NCI-H2196 treated with DMSO at 0.1 percent for 48 hours (cell line): ENCODE data around the gene MUC5B.
"Not testable (repeated sequence)": the region's sequence is repeated elsewhere in the genome, so short reads cannot be mapped to it uniquely, and the experiment has no call there.

ENCODE experiments used
- DNase-seq: peaks from one replicate; lab custom pipeline; 2025; ENCODE audit not compliant: unreplicated experiment; lab: John Stamatoyannopoulos, UW

Gene MUC5B

DNA sequence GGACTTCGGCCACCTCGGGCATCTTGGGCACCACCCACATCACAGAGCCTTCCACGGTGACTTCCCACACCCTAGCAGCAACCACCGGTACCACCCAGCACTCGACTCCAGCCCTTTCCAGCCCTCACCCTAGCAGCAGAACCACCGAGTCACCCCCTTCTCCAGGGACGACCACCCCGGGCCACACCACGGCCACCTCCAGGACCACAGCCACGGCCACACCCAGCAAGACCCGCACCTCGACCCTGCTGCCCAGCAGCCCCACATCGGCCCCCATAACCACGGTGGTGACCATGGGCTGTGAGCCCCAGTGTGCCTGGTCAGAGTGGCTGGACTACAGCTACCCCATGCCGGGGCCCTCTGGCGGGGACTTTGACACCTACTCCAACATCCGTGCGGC, 20.7 kb downstream of the MUC5B start:
- not testable (repeated sequence) for DNase-seq

DNA sequence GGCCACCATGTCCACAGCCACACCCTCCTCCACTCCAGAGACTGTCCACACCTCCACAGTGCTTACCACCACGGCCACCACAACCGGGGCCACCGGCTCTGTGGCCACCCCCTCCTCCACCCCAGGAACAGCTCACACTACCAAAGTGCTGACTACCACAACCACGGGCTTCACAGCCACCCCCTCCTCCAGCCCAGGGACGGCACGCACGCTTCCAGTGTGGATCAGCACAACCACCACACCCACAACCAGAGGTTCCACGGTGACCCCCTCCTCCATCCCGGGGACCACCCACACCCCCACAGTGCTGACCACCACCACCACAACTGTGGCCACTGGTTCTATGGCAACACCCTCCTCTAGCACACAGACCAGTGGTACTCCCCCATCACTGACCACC, 21.7 kb downstream of the MUC5B start:
- not testable (repeated sequence) for DNase-seq

DNA sequence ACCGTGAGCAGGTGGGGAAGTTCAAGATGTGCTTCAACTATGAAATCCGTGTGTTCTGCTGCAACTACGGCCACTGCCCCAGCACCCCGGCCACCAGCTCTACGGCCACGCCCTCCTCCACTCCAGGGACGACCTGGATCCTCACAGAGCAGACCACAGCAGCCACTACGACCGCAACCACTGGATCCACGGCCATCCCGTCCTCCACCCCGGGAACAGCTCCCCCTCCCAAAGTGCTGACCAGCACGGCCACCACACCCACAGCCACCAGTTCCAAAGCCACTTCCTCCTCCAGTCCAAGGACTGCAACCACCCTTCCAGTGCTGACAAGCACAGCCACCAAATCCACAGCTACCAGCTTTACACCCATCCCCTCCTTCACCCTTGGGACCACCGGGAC, 22.9 kb downstream of the MUC5B start:
- not testable (repeated sequence) for DNase-seq

DNA sequence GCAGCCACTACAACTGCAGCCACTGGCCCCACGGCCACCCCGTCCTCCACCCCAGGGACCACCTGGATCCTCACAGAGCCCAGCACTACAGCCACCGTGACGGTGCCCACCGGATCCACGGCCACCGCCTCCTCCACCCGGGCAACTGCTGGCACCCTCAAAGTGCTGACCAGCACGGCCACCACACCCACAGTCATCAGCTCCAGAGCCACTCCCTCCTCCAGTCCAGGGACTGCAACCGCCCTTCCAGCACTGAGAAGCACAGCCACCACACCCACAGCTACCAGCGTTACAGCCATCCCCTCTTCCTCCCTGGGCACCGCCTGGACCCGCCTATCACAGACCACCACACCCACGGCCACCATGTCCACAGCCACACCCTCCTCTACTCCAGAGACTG, 23.4 kb downstream of the MUC5B start:
- DNase-seq, result not testable (repeated sequence)

DNA sequence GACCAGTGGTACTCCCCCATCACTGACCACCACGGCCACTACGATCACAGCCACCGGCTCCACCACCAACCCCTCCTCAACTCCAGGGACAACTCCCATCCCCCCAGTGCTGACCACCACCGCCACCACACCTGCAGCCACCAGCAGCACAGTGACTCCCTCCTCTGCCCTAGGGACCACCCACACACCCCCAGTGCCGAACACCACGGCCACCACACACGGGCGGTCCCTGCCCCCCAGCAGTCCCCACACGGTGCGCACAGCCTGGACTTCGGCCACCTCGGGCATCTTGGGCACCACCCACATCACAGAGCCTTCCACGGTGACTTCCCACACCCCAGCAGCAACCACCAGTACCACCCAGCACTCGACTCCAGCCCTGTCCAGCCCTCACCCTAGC, 24.2 kb downstream of the MUC5B start:
- not testable (repeated sequence) for DNase-seq

DNA sequence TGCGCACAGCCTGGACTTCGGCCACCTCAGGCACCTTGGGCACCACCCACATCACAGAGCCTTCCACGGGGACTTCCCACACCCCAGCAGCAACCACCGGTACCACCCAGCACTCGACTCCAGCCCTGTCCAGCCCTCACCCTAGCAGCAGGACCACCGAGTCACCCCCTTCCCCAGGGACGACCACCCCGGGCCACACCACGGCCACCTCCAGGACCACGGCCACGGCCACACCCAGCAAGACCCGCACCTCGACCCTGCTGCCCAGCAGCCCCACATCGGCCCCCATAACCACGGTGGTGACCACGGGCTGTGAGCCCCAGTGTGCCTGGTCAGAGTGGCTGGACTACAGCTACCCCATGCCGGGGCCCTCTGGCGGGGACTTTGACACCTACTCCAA, 26.1 kb downstream of the MUC5B start:
- not testable (repeated sequence) for DNase-seq

DNA sequence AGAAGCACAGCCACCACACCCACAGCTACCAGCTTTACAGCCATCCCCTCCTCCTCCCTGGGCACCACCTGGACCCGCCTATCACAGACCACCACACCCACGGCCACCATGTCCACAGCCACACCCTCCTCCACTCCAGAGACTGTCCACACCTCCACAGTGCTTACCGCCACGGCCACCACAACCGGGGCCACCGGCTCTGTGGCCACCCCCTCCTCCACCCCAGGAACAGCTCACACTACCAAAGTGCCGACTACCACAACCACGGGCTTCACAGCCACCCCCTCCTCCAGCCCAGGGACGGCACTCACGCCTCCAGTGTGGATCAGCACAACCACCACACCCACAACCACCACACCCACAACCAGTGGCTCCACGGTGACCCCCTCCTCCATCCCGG, 27.5 kb downstream of the MUC5B start:
- not testable (repeated sequence) for DNase-seq

DNA sequence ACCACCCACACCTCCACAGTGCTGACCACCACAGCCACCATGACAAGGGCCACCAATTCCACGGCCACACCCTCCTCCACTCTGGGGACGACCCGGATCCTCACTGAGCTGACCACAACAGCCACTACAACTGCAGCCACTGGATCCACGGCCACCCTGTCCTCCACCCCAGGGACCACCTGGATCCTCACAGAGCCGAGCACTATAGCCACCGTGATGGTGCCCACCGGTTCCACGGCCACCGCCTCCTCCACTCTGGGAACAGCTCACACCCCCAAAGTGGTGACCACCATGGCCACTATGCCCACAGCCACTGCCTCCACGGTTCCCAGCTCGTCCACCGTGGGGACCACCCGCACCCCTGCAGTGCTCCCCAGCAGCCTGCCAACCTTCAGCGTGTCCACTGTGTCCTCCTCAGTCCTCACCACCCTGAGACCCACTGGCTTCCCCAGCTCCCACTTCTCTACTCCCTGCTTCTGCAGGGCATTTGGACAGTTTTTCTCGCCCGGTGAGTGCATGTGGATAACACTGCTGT, 28.4 kb downstream of the MUC5B start:
- DNase-seq, result no peak

DNA sequence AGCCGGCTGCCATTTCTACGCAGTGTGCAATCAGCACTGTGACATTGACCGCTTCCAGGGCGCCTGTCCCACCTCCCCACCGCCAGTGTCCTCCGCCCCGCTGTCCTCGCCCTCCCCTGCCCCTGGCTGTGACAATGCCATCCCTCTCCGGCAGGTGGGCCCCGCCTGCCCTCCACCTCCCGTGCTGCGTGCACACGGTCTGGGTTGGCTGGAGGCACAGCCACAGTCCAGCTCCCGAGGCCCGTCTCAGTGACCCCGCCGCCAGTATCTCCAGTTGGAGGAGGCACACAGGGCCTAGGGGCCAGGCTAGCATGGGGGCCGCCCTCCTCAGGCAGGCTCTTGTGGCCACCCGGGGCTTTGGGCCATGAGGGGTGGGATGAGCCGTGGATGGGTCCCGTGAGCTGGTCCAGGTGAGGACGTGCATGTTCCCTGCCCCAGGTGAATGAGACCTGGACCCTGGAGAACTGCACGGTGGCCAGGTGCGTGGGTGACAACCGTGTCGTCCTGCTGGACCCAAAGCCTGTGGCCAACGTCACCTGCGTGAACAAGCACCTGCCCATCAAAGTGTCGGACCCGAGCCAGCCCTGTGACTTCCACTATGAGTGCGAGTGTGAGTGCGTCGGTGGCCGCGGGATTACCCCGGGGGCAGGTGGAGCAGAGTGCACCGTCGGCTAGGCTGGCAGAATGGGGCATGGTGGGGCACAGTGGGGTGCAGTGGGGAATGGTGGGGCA, 29.7 kb downstream of the MUC5B start:
- no peak for DNase-seq

DNA sequence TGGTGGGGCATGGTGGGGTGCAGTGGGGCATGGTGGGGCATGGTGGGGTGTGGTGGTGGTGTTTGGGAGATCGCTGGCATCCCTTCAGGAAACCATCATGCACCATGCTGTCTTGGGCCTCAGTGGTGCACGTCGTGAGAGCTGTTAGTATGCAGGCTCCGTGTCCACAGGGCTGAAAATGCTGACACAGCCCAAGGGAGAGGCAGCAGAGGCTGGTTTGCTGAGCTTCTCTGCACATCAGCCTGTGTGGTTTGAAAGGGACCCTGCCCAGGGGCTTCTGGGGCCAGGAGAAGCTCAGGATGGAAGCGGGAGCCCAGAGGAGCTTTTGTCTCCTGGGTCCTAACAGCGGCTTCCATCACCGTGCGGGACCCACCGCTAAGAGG, 30.2 kb downstream of the MUC5B start:
- DNase-seq, result no peak

DNA sequence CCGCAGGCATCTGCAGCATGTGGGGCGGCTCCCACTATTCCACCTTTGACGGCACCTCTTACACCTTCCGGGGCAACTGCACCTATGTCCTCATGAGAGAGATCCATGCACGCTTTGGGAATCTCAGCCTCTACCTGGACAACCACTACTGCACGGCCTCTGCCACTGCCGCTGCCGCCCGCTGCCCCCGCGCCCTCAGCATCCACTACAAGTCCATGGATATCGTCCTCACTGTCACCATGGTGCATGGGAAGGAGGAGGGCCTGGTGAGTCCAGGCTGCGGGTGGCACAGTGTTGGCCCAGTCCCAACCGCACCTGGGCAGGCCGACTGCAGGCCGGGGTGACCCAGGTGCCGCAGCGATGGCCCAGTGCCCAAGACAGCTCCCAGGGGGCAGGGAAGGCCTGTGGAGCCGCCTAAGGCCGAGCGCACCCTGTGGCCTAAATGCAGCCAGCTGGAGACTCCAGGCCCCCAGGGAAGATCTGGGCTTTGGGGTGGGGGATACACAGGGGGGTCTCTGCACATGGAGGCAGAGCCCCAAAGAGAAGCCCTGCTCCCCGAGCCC, 31.3 kb downstream of the MUC5B start:
- no peak for DNase-seq

DNA sequence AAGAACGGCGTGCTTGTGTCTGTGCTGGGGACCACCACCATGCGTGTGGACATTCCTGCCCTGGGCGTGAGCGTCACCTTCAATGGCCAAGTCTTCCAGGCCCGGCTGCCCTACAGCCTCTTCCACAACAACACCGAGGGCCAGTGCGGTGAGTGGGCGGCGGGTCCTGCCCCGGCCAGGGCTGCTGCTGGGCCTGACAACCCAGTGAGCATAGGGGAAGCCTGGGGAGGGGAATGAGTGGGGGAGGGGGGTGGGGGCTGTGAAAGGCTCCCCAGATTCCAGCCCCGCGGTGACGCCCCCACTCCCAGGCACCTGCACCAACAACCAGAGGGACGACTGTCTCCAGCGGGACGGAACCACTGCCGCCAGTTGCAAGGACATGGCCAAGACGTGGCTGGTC, 31.9 kb downstream of the MUC5B start:
- DNase-seq, result no peak

DNA sequence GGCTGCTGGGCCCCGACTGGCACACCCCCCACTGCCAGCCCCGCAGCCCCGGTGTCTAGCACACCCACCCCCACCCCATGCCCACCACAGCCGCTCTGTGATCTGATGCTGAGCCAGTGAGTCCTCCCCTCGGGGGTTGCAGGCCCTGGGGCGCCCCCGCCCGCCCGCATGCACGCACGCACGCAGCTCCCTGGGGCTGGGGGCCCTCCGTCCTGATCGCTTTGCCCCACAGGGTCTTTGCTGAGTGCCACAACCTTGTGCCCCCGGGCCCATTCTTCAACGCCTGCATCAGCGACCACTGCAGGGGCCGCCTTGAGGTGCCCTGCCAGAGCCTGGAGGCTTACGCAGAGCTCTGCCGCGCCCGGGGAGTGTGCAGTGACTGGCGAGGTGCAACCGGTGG, 32.3 kb downstream of the MUC5B start:
- DNase-seq, result no peak

DNA sequence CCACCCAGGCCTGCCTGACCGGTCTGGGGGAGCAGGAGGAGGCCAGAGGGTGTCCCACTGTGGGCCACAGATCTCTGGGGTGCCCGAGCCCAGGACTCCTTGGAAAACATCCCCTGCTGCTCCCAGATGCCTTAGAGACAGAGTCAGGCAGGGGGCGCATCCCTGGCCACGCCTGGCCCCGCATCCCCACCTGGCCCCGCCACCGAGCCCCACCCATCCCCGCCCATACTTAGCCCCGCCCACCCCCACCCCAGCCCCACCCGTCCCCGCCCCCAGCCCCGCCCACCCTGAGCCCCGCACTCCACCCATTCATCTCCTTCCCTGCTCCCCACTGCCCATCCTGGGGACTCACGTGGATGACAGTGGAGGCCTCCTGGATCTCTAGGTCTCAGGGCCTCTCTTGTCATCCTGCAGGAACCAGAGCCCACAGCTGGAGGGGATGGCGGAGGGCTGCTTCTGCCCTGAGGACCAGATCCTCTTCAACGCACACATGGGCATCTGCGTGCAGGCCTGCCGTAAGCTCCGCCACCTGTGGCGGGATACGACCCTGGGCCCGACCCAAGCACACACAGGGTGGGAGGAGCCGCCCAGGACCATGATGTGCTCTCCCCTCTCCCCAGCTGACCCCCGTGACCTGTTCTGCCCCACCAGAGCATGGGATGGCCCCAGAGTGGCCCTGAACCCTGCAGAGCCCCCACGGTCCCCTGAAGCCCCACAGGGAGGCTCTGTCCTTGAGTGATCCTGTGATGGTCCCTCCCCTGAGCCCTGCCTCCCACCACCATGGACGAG, 33.6 kb downstream of the MUC5B start:
- DNase-seq, result no peak

DNA sequence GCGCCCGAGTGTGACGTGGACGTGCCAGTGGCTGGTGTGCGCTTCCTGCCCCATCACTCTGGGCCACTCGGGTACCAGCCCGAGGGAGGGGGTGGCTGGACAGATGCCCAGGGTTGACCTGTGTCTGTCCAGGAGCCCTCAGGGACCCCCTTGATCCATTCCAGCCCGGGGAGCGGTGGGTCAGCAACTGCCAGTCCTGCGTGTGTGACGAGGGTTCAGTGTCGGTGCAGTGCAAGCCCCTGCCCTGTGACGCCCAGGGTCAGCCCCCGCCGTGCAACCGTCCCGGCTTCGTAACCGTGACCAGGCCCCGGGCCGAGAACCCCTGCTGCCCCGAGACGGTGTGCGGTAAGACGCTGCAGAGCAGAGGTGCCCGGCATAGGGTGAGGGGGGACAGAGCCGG, 34.5 kb downstream of the MUC5B start:
- no peak for DNase-seq

DNA sequence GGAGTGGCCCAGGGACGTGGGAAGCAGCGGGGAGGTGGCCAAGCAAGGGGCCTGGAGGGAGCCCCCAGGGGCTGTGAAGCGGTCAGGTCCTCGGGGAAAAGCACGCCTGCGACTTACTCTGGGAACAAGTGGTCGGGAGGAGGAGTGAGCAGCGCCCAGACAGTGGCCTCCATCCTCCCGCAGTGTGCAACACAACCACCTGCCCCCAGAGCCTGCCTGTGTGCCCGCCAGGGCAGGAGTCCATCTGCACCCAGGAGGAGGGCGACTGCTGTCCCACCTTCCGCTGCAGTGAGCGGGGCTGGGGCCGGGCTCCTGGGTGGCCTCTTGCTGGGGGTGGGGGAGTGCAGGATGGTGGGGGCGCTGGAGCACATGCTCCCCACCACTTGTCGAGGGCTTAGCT, 35.0 kb downstream of the MUC5B start:
- DNase-seq, result no peak

DNA sequence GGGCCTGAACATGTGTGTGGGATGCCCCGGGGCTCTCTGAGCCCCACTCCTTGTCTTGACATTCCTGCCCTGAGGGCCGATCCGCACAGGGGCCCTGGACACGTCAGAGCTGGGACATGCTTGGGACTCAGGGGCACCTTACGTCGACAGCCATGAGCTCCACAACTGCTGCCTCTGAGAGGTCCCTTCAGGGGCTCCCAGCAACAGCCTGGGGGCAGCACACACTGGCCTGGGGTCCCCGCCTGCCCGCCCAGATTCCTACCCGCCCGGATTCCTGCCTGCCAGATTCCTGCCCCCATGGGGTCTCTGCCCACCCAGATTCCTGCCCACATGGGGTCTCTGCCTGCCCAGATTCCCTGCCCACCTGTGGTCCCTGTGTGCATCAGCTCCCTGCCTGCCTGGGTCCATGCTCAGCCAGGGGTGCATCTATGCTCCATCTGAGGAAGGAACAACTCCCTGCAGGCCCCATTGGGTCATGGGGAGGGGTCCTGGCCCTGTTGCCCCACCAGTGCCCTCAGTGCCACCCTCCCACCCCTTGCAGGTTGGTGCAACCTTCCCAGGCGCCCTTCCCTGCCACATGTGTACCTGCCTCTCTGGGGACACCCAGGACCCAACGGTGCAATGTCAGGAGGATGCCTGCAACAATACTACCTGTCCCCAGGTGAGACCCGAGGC, 35.7 kb downstream of the MUC5B start:
- no peak for DNase-seq

DNA sequence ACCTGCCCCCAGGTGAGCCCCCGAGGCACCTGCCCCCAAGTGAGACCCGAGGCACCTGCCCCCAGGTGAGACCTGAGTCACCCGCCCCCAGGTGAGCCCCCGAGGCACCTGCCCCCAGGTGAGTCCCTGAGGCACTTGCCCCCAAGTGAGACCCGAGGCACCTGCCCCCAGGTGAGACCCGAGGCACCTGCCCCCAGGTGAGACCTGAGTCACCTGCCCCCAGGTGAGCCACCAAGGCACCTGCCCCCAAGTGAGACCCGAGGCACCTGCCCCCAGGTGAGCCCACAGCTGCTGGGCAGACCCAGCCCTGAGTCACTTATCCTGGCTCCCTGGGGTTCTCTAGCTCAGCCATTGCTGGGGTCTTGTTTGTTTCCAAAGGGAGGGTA, 36.2 kb downstream of the MUC5B start:
- no peak for DNase-seq

DNA sequence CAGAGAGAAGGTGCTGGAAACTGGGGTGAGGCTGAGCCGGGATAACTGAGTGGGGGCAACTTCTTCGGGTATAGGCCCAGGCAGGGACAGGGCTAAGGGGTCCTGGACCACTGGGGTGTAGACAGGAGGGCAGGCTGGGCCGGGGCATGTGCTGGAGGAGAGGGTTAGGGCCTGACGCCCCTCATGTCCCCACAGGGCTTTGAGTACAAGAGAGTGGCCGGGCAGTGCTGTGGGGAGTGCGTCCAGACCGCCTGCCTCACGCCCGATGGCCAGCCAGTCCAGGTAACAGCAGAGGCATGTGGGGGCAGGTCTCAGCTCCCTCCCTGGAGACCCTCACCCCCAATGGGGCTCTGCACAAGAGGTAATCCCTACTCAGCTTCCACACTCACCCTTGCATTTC, 36.7 kb downstream of the MUC5B start:
- DNase-seq, result no peak

DNA sequence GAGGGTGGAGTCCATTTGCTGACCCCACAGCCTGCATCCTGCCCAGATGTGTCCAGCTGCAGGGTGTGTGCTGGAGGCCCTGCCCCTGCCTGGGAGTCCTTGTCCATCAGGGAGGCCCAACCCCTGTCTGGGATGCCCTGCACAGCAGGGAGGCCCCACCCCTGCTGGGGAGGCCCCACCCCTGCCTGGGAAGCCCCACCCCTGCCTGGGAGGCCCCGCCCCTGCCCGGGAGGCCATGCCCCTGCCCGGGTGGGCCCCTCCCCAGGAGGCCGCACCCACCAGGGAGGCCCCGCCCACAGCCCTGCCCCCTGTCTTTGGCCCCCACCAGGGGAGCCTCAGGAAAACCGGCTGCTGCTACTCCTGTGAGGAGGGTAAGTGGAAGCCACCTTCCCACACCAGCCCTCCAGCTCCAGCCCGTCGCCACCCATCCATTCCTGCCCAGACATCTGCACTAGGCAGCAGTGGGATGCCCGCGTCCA, 37.2 kb downstream of the MUC5B start:
- peak; percentile 7 for DNase-seq

DNA sequence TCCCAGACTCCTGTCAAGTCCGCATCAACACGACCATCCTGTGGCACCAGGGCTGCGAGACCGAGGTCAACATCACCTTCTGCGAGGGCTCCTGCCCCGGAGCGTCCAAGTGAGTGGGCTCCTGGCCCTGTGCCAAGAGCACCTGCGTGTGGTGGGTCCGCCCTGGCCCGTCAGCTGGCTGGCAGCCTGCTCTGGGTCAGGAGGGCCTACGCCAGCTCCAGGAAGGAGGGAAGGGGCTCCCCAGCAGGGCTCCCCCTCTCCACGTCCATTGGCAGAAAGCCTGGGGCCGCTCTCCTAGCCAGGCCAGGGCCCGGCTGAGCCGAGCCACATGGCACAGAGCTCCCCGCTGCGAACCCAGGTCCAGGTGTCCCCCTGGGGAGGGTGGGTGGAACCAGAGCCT, 37.8 kb downstream of the MUC5B start:
- DNase-seq, result no peak
